H1 (cell line): Measurements from ENCODE around the gene CARD18. TPM values are rescaled to one million over a fixed set of nuclear protein-coding genes. Genes with fewer than 3 reads are reported as not detected.

Experiments used
- BRCA1 ChIP-seq: IDR thresholded peaks from 2 replicates; pipeline ENCODE4 v1.6.1; 2012; ENCODE audit warnings: low read depth, low read length, improper control_type of control experiment
- CEBPB ChIP-seq: IDR thresholded peaks from 2 replicates; pipeline ENCODE4 v1.6.1; 2012; ENCODE audit warnings: low read depth, low read length
- CREB1 ChIP-seq: IDR thresholded peaks from 2 replicates; pipeline ENCODE4 v1.6.1; 2012; ENCODE audit warnings: inconsistent platforms
- EGR1 ChIP-seq: IDR thresholded peaks from 2 replicates; pipeline ENCODE4 v1.6.1; 2011; ENCODE audit warnings: low read depth, low read length, borderline replicate concordance
- FOSL1 ChIP-seq: IDR thresholded peaks from 2 replicates; pipeline ENCODE4 v1.6.1; 2011; ENCODE audit warnings: mild to moderate bottlenecking, low read depth, low read length, moderate library complexity; ENCODE audit not compliant: insufficient read depth
- HDAC6 ChIP-seq: IDR thresholded peaks from one replicate; pipeline ENCODE4 v1.7.1; 2012; ENCODE audit warnings: low read depth, mild to moderate bottlenecking, inconsistent platforms, low read length, moderate library complexity
- SIX5 ChIP-seq: IDR thresholded peaks from 2 replicates; pipeline ENCODE4 v1.6.1; 2011; ENCODE audit warnings: mild to moderate bottlenecking, low read depth, low read length
- polyA plus RNA-seq, 7 experiments: library from polyadenylated mRNA; depleted of rRNA in 3 of 7; stranded (reverse) in 5 of 7; unstranded in 2 of 7; fragments of >200 nt in 5 of 7; fragments of 200-250 nt in 2 of 7; gene quantifications; 1 replicate in 5 of 7; 2 replicates in 1 of 7; 4 replicates in 1 of 7; pipeline versions ENCODE4 v1.2.1 to v1.2.3, GENCODE V29; 2011 to 2013; ENCODE audit warnings: missing spikeins in 2 of 7, mixed read lengths in 2 of 7
- total RNA-seq: library from RNA; stranded (reverse); fragmentation: NEBNext Ultra II Directional; extraction: Animal tissue kit (Norgen Biotek cat#: 25700); gene quantifications from 2 replicates; pipeline ENCODE4 v1.2.1, GENCODE V29; 2021

The CARD18 gene
- total and polyA plus RNA-seq, 2 of the 8 experiments (the other 6 are each of a cell fraction or from before 2014, with no cell fraction given): not detected

- TF ChIP-seq BRCA1: no peak
- no peak for TF ChIP-seq EGR1
- no peak for TF ChIP-seq SIX5
- no peak for TF ChIP-seq FOSL1
- no peak for TF ChIP-seq CEBPB
- no peak for TF ChIP-seq HDAC6
- TF ChIP-seq CREB1: no peak
Measured at GRCh38 chr11:105183426-105183825, 43.9 kb upstream of the CARD18 start (continued).
